Activated CD8-positive, alpha-beta memory T cell treated with anti-CD3 and anti-CD28 coated beads for 24 hours (primary cell): ENCODE measurements around the gene DPP4.
A peak's percentile ranks its signal among the peaks of the same experiment; 100 is the strongest.

Source experiments
- DNase-seq: peaks from one replicate; pipeline ENCODE4 v3.0.0-alpha.2; 2020

The DPP4 gene

GRCh38 chr2:162073888-162074631 lies at the start of gene DPP4:
TSS of gene DPP4 (minus strand) at chr2:162074215. CDS start at chr2:162073981, 234 bp downstream.
- peak; percentile 83 for DNase-seq

- no peak for DNase-seq
These were observed 44.4 kb upstream of the DPP4 start for GRCh38 chr2:162118166-162119031.

GRCh38 chr2:162116352-162116751 lies 42.3 kb upstream of the DPP4 start:
- no peak for DNase-seq

GRCh38 chr2:162115076-162115475 lies 41.1 kb upstream of the DPP4 start:
- DNase-seq = no peak

GRCh38 chr2:162114271-162114670 lies 40.3 kb upstream of the DPP4 start:
- no peak for DNase-seq

- no peak for DNase-seq
These were observed 39.8 kb upstream of the DPP4 start for GRCh38 chr2:162113776-162114168.

GRCh38 chr2:162113088-162113775 lies 39.2 kb upstream of the DPP4 start:
- no peak for DNase-seq

- DNase-seq = no peak
These were observed 38.2 kb upstream of the DPP4 start for GRCh38 chr2:162111958-162112850.

- no peak for DNase-seq
These were observed 33.4 kb upstream of the DPP4 start for GRCh38 chr2:162107361-162107901.

- no peak for DNase-seq
These were observed 32.7 kb upstream of the DPP4 start for GRCh38 chr2:162106746-162107145.

GRCh38 chr2:162106146-162106551 lies 32.1 kb upstream of the DPP4 start:
- DNase-seq = no peak

- no peak for DNase-seq
These were observed 29.5 kb upstream of the DPP4 start for GRCh38 chr2:162103443-162104009.

- DNase-seq = no peak
These were observed 26.6 kb upstream of the DPP4 start for GRCh38 chr2:162100579-162100978.

- DNase-seq = no peak
These were observed 25.8 kb upstream of the DPP4 start for GRCh38 chr2:162099836-162100235.

- no peak for DNase-seq
These were observed 18.9 kb upstream of the DPP4 start for GRCh38 chr2:162092658-162093556.

- no peak for DNase-seq
These were observed 18.0 kb upstream of the DPP4 start for GRCh38 chr2:162092008-162092390.

- no peak for DNase-seq
These were observed 17.5 kb upstream of the DPP4 start for GRCh38 chr2:162091325-162092007.

- no peak for DNase-seq
These were observed 16.1 kb upstream of the DPP4 start for GRCh38 chr2:162090109-162090508.

GRCh38 chr2:162086904-162087303 lies 12.9 kb upstream of the DPP4 start:
- no peak for DNase-seq
